NCI-H1930 (cell line): ENCODE measurements around the gene ZNF655.
"Not testable (repeated sequence)": the region's sequence is repeated elsewhere in the genome, so short reads cannot be mapped to it uniquely, and the experiment has no call there.

Experiments
- DNase-seq, 2 experiments: peaks; one replicate each; lab custom pipeline; 2025; lab: John Stamatoyannopoulos, UW

The ZNF655 gene

DNA sequence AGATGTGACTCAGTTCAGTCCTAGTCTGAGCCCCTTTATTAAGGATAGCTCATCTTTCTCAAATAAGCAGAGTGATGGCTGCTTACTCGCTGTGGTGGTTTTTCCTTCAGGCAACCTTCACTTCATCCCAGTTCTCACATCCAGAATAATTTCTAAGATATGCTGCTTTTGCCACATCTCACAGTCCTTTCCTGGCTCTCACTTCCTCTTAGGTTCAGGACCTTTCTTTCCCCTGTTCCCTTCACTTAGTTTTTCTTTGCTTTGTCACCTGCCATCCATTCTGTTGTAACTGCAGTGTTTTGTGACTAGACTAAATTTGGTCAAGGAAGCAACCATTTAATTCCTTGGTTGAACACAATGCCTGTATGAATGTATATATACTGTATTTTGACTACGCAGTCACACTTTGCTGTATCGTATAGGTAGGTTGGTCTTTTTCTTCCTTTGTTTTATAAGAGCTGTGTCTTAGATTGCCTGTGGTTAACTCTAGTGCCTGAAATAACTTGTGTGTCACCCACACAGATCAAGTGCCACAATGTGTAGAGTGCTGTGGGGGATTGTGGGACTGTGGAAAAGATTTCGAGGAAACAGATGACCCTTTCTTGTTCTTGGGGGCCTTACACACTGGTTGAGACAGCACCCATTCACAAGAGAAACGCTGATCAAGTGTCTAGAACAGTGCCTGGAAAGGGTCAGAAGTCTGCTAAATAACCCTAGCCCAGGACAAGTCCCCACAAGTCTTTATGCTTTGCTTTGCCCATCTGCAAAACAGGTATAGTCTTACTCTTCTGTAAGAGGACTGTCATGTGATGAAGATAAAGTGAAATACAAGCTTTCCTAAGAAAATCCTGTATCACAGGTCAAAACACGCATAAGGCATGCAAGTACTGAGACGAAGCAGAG lies 2.6 kb downstream of the ZNF655 start:
- DNase-seq = no peak

DNA sequence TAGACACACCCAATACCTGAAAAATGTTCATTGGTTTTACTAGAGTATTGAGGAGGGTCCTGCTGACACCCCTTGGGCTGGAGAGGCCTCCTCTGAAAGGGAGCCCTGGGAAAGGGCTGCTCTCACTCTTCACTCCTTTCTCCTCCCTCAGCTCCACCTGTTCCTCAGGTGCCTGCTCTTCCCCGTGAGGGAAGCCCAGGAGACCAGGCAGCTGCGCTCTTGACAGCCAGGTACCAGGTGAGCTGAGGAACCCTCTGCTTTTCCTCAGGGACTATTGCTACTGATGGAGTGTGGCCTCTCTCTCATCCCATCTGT lies 3.3 kb downstream of the ZNF655 start:
- no peak for DNase-seq

DNA sequence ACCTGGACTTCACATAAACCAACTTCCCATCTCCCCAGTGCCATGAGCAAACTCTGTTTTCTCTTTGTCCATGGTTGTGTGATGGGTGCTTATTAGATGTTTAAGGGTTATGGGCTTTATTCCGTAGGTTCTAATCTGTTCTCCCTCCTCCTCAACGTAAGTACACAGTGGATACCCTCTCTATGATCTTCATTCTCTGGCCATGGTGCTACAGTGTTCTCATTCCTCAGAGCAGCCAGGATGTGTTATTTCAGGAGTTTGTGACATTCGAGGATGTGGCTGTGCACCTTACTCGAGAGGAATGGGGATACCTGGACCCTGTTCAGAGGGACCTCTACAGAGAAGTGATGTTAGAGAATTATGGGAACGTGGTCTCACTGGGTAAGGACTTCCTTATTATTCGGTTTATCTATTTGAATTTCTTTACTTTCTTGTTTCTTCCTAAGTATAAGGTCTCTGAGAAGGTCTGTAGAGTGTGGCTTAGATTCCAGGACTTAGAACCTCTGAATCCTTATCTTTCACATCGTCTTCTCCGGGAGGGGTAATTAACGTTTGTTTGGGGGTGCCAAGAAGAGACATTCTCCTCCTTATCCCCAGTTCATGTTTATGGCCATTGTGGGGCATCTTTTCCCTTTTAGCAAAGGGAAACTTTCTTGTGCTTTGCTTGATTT lies 3.8 kb downstream of the ZNF655 start:
- DNase-seq = no peak

DNA sequence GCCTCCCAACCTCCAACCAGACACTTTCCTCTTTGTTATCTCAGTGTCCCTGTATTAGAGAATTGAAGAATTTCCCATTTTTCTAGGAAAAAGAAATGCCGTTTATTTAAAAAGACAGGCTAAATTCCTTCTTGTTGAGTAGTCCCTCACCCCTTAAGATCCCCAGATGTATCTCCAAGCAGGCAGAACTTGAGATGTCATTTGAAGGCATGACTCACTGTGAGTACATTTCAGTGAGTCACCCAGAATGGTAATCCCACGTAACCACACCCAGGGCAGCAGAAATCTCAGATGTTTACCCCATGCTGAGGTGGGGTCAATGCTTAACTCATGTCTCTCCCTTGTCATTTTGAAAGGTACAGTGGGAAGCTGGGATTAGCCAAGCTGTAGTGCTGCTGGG lies 4.4 kb downstream of the ZNF655 start:
- DNase-seq = no peak

DNA sequence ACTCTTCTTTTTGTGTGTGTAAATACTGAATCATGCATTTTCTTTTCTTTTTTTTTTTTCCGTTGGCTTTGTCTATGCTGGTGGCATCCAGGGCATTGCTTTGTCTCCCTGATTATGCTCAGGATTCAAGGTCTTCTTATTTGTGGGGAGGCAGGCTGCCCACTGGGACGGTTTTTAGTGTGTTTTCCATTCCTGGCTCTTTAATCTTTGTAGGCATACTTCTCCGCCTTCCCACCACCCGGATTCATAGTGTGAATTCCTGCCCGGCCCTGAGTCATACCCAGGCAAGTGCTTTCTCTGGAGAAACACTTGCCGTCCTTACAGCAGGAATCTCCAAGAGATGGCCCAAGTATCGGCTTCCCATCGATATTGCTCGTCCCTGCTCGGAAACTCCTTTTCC lies 5.2 kb downstream of the ZNF655 start:
- no peak for DNase-seq

DNA sequence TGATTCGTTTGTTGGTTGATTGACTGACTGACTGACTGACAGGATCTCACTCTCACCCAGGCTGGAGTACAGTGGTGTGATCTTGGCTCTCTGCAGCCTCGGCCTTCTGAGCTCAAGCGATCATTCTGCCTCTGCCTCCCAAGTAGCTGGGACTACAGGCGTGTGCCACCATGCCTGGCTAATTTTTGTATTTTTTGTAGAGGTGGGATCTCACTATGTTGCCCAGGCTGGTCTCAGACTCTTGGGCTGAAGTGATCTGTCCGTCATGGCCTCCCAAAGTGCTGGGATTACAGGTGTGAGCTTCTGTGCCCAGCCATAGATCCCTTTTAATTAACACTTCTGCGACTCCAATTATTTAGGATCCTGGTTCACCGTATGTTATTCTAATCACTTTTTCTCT lies 10.3 kb downstream of the ZNF655 start:
- DNase-seq = not testable (repeated sequence)

DNA sequence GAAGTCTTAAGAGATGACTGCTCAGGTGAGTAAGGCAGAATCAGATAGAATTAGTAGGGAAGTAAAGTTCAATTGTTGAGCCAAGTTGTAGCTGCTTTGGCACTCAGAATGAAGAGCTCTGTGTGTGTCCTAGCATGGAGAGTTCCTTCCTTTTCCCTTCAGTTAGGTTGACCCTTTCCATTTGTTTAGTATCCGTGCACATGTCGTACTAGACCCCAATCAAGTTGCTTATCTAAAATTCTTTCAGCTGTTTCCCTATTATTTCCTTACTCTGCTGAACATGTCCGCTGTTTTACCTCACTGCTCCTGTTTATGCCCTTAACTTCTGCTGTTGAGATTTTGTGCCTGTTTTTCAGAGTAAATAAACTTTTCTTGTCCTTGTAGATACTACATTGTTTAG lies 13.3 kb downstream of the ZNF655 start:
- DNase-seq = no peak

DNA sequence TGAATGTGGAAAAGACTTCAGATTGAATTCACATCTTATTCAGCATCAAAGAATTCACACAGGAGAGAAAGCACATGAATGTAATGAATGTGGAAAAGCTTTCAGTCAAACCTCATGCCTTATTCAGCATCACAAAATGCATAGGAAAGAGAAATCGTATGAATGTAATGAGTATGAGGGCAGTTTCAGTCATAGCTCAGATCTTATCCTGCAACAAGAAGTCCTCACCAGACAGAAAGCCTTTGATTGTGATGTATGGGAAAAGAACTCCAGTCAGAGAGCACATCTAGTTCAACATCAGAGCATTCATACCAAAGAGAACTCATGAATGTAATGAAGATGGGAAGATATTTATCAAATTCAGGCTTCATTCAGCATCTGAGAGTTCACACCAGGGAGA lies 14.8 kb downstream of the ZNF655 start:
- no peak for DNase-seq

DNA sequence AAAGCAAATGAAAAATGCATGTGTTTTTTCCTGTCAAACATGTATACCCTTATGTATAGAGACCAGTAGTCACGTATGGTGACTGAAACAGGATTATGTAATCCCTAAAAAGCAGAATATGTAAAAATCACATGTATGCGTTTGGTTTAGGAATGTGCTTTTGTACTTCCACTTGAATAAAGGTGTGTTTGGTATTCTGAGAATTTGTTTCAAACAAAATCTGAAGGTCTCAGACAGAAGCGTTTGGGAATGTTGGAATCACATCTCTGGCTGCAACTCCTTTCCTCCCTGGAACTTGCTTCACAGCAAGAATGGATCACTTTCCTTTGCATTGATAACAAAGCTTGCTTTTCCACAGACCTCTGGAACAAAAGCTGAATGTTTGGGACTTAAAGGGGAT lies 17.8 kb downstream of the ZNF655 start:
- no peak for DNase-seq

DNA sequence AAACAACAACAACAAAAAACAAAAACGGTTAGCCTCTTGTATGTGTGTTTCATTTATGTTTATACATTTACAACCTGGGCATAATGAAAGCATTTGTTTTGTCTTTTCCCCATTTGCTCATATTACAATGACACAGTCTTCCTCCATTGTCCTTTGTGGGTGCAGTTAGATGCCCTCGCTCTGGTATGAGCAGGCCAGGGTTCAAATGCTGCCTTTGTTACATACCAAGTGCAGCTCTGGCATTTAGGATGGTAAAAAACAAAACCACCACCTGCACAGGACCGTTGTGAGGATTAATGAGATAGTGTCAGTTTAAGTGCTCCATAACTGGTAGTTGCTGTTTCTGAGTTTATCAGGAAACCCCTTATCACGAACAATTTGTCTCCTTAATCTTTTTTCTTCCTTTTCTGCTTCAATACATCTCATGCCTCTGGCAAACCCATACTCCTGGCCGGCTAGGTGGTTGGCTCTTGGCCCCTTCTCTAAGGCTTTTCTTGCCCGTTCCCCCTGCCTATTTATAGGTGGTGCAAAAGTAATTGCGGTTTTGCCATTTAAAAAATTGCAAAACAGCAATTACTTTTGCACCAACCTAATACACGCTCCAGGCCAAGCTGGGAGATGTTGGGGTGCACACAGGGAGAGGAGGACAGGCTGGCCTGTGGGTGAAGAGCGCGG lies 21.0 kb downstream of the ZNF655 start:
- DNase-seq = no peak

DNA sequence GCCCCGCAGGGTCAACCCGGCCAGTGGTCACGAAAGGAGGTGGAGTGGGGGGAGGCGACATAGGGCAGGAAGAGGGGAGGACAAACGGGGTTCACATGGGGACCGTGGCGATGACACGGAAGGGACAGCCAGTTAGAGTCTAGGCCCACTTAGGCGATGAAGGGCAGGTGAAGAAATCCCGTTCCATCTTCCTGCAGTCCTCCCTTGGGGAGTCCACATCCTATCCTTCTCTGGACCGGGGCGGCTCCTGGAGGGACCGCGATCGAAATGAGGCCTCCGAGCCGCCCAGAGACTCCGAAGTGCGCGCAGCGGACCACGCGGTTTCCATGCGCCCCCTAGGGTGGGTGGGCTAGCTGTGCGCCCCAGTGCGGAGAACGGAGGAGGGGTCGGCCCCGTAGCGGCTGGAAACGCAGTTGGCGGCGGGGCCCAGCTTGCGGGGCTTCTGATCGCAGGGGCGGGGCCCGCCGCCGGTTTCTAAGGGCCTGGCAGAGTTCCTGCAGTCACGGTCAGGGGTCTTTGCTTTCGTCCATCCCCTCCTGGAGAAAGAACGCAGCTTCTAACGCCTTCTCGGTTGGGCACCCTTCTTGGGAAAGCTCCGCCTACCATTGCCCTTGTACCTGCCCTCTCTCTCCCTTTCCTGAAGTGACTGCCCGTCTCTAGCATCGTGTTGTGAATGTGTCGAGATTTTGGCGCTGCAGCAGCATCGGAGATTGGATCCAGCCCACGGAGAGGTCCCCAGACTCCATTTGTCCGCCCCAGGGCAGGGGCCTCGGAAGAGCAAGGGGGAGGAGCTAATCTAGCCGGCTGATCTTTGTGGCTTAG lies 21.7 kb downstream of the ZNF655 start:
- peak; percentile 77 to 84 for DNase-seq

DNA sequence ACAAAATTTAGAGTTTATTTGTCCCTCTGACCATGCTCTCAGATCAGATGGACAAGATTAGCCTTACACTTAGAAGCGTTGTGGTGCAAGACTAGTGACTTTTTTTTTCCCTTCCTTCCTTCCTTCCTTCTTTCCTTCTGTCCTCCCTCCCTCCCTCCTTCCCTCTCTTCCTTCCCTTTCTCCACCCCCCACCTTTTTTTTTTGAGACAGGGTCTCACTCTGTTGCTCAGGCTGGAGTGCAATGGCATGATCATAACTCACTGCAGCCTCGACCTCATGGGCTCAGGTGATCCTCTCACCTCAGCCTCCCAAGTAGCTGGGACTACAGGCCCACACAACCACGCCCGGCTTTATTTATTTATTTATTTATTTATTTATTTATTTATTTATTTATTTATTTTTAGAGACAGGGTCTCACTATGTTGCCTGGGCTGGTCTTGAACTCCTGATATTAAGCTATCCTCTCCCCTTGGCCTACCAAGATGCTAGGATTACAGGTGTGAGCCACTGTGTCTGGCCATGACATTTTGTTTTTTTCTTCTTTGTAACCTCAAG lies 22.4 kb downstream of the ZNF655 start:
- not testable (repeated sequence) for DNase-seq

DNA sequence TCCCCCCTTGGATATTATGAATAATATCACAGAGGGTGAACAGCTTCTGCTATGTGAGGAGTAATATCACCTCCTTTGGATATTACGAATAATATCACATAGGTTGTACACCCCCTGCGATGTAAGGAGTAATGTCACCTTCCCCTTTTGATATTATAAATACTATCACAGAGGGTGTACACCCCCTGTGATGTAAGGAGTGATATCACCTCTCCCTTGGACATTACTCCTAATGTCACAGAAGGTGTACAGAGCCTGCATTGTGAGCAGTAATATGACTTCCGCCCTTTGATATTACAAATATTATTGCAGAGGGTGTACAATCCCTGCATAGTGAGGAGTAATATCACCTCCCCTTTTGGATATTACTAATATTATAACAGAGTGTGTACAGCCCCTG lies 30.4 kb downstream of the ZNF655 start:
- no peak for DNase-seq

DNA sequence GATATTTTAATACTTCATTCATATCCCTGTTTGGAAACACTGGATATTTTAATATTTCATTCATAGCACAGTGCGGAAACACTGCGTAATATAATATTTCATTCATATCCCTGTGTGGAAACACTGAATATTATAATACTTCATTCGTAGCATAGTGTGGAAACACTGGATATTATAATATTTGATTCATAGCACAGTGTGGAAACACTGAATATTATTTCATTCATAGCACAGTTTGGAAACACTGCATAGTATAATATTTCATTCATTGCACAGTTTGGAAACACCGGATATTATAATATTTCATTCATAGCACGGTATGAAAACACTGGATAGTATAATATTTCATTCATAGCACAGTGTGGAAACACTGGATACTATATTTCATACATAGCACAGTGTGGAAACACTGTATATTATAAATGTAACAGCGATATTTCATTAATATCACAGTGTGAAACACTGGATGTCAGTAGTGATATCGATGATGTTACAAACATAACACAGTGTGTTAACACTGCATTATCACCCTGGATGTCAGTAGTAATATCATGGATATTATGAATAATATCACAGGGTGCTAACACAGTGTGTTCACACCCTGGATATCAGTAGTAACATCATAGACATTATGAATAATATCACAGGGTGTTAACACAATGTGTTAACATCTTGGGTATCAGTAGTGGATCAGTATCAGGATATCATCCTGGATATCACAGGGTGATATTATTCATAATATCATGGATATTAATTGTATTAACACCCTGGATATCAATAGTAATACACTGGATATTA lies 36.7 kb downstream of the ZNF655 start:
- DNase-seq = no peak

DNA sequence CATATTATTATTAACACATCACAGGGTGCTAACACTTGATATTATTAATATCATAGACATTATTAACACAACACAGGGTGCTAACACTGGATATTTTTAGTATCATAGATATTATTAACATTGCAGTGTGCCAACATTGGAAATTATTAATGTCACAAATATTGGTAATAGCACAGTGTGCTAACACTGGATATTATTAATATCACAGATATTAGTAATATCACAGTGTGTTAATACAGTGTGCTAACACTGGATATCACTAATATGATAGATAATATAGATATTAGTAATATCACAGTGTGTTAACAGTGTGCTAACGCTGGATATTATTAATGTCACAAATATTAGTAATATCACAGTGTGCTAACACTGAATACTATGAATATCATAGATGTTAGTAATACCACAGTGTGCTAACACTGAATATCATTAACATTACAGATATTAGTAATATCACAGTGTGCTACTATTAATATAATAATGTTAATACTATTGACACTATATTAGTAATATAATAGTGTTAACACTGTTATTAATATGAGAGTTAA lies 38.0 kb downstream of the ZNF655 start:
- DNase-seq = no peak

DNA sequence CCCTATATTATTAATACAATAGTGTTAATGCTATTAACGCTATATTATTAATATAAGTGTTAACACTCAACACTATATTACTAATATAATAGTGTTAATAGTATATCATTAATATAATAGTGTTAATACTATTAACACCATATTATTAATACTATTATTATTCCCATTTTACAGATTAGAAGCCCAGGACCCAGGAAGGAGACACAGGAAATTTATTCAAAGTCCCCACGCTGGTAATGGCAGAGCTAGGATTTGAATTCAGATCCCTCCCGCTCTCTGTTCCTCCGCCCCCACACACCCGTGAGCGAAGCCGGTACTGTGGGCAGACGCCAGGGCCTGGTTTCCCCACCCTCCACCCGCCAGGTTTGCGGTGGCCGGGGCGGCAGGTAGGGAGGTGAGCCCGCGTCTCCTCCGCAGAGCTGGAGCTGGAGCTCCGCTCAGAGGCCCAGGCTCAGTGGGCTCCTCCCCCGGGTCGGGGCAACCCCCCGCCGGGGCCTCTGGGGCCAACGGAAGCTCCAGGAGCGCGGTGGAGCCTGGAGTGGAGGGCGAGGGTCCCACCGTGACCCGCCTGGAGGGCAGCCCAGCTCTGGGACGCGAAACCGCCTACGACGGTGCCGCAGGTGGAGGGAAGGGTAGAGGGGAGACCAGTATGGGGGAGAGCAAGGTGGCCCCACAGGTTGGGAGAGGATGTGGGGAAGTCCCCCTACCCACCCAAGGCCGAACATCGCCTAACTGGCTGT lies 39.5 kb downstream of the ZNF655 start, which contains the start of gene TMEM225B:
Gene TMEM225B (plus strand): TSS at position 506 of the 740 bp plus-strand sequence. CDS start 6,122 bp downstream, outside the sequence.
- no peak for DNase-seq

DNA sequence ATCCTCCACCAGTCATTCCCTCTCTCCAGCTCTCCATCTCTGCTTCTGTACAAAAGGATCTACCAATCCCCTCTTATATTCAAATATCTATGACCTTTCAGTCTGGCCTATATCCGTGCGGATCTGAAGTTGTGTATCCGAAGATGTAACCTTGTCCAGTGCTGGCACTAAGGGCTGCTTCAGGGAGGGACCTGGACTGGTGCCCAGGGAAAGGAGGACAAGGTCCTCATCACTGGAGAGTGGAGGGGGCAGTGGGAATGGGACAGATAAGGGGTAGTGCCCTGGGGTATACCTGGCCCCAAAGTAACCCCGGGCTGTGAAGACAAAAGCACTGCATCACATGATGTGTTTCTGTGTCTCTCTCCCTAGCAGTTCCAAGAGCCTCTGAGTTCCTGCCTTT lies 41.4 kb downstream of the ZNF655 start:
- DNase-seq = no peak

DNA sequence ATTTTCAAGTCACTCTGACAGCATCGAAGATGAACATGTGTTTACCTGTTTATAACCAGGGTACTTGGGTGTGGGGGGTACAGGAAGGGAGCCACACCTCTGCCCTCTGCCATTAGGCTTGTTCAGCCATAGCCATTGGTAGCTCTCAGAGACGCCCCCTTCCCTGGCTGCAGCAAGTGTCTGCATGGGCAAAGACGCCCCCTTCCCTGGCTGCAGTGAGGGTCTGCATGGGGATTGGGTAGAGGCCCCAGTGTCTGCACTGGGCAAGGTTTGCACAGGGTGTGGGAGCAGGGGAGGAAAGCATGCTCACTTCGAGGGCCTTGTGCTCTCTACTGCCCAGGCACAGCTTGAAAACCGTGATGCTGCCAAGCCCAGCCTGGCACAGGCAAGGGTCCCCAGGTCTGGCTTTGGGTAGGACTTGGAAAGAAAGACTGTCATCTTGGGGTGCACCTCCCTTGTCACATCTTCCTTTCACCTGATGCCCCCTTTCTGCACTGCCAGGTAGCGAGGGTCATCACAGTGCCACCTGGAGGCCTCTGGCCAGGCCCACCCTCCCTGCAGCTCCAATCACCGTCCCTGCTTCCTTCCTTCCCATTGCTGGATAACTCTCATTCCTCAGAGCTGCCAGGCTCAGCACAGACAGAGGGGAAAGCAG lies 43.3 kb downstream of the ZNF655 start:
- DNase-seq = no peak

DNA sequence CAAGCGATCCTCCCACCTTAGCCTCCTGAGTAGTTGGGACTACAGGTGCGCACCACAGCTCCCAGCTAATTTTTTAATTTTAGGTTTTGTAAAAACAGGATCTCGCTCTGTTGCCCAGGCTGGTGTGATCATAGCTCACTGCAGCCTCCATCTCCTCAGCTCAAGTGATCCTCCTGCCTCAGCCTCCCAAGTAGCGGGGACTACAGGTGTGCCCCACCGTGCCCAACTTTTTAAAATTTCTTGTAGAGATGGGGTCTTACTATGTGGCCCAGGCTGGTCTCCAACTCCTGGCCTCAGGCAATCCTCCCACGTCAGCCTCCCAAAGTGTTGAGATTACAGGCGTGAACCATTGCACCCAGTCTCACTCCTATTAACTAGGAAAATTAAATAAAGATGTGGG lies 47.1 kb downstream of the ZNF655 start:
- DNase-seq = no peak
